Vagina (tissue), 2 donors: ENCODE results near the gene RCC2.

Experiments
- POLR2AphosphoS5 ChIP-seq, 2 donors: sonication (generic); formaldehyde crosslinking; IDR thresholded peaks; one replicate each; pipeline ENCODE4 v1.9.0; 2017; ENCODE audit warnings: antibody characterized with exemption in 2 of 2, mild to moderate bottlenecking in 2 of 2, low read depth in 1 of 2; ENCODE audit not compliant: insufficient read depth in 1 of 2
- TF ChIP-seq, protein P1 (sequence below), 3 experiments: fragments of 450-650 bp in 2 of 3; fragments of 200-600 bp in 1 of 3; sonication (generic) in 1 of 3; IDR thresholded peaks; one replicate each; pipeline ENCODE4 v1.5.1; 2017 to 2019; ENCODE audit warnings: antibody characterized with exemption in 3 of 3, mild to moderate bottlenecking in 2 of 3, moderate library complexity in 2 of 3

DNA sequence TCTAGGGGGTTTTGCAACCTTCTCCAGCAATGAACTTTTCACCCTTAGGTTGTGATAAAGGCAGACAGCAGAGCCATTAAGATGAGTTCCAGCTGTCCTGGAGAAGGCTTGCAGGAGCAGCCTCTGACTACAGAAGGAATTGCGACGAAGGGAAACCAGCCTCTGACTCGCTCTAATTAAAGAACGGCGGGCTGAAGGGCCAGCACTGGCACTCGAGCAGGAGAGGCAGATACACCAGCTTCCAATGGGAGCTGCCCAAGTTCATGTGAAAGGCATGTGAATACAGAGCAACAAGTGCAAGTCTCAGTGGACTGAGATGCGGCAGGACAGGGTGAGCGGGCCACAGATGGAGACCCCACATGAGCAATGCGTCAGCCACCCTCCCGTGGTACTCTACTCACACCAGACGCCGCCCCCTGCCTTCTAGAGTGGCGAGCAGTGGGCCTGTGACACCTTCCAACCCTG is 15.7 kb downstream of the RCC2 start:
- TF ChIP-seq, protein P1, sequence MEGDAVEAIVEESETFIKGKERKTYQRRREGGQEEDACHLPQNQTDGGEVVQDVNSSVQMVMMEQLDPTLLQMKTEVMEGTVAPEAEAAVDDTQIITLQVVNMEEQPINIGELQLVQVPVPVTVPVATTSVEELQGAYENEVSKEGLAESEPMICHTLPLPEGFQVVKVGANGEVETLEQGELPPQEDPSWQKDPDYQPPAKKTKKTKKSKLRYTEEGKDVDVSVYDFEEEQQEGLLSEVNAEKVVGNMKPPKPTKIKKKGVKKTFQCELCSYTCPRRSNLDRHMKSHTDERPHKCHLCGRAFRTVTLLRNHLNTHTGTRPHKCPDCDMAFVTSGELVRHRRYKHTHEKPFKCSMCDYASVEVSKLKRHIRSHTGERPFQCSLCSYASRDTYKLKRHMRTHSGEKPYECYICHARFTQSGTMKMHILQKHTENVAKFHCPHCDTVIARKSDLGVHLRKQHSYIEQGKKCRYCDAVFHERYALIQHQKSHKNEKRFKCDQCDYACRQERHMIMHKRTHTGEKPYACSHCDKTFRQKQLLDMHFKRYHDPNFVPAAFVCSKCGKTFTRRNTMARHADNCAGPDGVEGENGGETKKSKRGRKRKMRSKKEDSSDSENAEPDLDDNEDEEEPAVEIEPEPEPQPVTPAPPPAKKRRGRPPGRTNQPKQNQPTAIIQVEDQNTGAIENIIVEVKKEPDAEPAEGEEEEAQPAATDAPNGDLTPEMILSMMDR (IDR thresholded peaks at IDR 0.05): no peak
- no peak for TF ChIP-seq POLR2AphosphoS5 (IDR thresholded peaks at IDR 0.05; ENCODE audit: insufficient read depth in 1 of 2, low read depth in 1 of 2)
